HepG2 (cell line): ENCODE measurements around the gene GGA3. TPM values are rescaled to one million over a fixed set of nuclear protein-coding genes. Genes with fewer than 3 reads are reported as not detected.

ENCODE experiments used
- IRX3 ChIP-seq: sonication (generic); formaldehyde crosslinking; IDR thresholded peaks from 2 replicates; pipeline ENCODE4 v1.8.1; 2023; ENCODE audit warnings: mild to moderate bottlenecking, low read depth, missing genetic modification reagents, borderline replicate concordance
- NCOA5 ChIP-seq: sonication (generic); formaldehyde crosslinking; IDR thresholded peaks from 2 replicates; pipeline ENCODE4 v1.4.0; 2020; ENCODE audit warnings: missing genetic modification reagents
- NFE2L1 ChIP-seq: sonication (generic); formaldehyde crosslinking; IDR thresholded peaks from 2 replicates; pipeline ENCODE4 v1.4.0; 2020; ENCODE audit warnings: missing genetic modification reagents, mild to moderate bottlenecking, borderline replicate concordance
- PAXIP1 ChIP-seq: sonication (generic); formaldehyde crosslinking; conservative IDR thresholded peaks from 2 replicates; pipeline ENCODE4 v1.4.0; 2020; ENCODE audit warnings: mild to moderate bottlenecking, missing genetic modification reagents, moderate library complexity
- SOX5 ChIP-seq: IDR thresholded peaks from 2 replicates; pipeline ENCODE4 v1.6.1; 2016; ENCODE audit warnings: borderline replicate concordance
- ZBTB10 ChIP-seq: sonication (generic); formaldehyde crosslinking; IDR thresholded peaks from 2 replicates; pipeline ENCODE4 v1.4.0; 2020; ENCODE audit warnings: missing genetic modification reagents, borderline replicate concordance
- ZBTB42 ChIP-seq: sonication (generic); formaldehyde crosslinking; IDR thresholded peaks from 2 replicates; pipeline ENCODE4 v1.5.0; 2020; ENCODE audit warnings: mild to moderate bottlenecking, missing genetic modification reagents
- ZNF557 ChIP-seq: sonication (generic); formaldehyde crosslinking; IDR thresholded peaks from 2 replicates; pipeline ENCODE4 v1.4.0; 2020; ENCODE audit warnings: missing genetic modification reagents
- ZNF746 ChIP-seq: sonication (generic); formaldehyde crosslinking; IDR thresholded peaks from 2 replicates; pipeline ENCODE4 v1.8.0; 2022; ENCODE audit warnings: mild to moderate bottlenecking, missing genetic modification reagents
- ZUFSP ChIP-seq: sonication (generic); formaldehyde crosslinking; IDR thresholded peaks from 2 replicates; pipeline ENCODE4 v1.9.0; 2021; ENCODE audit warnings: missing genetic modification reagents, mild to moderate bottlenecking, borderline replicate concordance
- polyA plus RNA-seq, 8 experiments: library from polyadenylated mRNA; depleted of rRNA in 3 of 8; stranded (reverse) in 7 of 8; unstranded in 1 of 8; fragments of >200 nt; fragmentation: Illumina TruSeq in 4 of 8; extraction: Trizol in 4 of 8; gene quantifications; 2 replicates each; pipeline versions ENCODE4 v1.2.1 to v1.2.3, GENCODE V29; 2011 to 2016; ENCODE audit warnings: low read depth in 4 of 8, missing spikeins in 1 of 8, mixed read lengths in 1 of 8; ENCODE audit not compliant: insufficient read depth in 1 of 8
- total RNA-seq, 5 experiments: library from RNA; depleted of rRNA; stranded (reverse); fragments of >200 nt; fragmentation: Illumina TruSeq; extraction: Trizol; gene quantifications; 2 replicates each; pipeline ENCODE4 v1.2.3, GENCODE V29; 2016; ENCODE audit warnings: low read depth in 1 of 5
- TF ChIP-seq, protein P1 (sequence below): sonication (generic); formaldehyde crosslinking; IDR thresholded peaks from 2 replicates; pipeline ENCODE4 v1.9.0; 2021; ENCODE audit warnings: missing genetic modification reagents, mild to moderate bottlenecking, borderline replicate concordance
- TF ChIP-seq, protein P2 (sequence below): sonication (generic); formaldehyde crosslinking; IDR thresholded peaks from 2 replicates; pipeline ENCODE4 v1.4.0; 2020; ENCODE audit warnings: mild to moderate bottlenecking, missing genetic modification reagents
- TF ChIP-seq, protein P3 (sequence below): sonication (generic); formaldehyde crosslinking; IDR thresholded peaks from 2 replicates; pipeline ENCODE4 v1.8.0; 2022; ENCODE audit warnings: mild to moderate bottlenecking, missing genetic modification reagents

GGA3 gene
- total and polyA plus RNA-seq, 2 of the 13 experiments (the other 11 are each of a cell fraction or from before 2014, with no cell fraction given): 28.4 to 43.7 TPM

DNA sequence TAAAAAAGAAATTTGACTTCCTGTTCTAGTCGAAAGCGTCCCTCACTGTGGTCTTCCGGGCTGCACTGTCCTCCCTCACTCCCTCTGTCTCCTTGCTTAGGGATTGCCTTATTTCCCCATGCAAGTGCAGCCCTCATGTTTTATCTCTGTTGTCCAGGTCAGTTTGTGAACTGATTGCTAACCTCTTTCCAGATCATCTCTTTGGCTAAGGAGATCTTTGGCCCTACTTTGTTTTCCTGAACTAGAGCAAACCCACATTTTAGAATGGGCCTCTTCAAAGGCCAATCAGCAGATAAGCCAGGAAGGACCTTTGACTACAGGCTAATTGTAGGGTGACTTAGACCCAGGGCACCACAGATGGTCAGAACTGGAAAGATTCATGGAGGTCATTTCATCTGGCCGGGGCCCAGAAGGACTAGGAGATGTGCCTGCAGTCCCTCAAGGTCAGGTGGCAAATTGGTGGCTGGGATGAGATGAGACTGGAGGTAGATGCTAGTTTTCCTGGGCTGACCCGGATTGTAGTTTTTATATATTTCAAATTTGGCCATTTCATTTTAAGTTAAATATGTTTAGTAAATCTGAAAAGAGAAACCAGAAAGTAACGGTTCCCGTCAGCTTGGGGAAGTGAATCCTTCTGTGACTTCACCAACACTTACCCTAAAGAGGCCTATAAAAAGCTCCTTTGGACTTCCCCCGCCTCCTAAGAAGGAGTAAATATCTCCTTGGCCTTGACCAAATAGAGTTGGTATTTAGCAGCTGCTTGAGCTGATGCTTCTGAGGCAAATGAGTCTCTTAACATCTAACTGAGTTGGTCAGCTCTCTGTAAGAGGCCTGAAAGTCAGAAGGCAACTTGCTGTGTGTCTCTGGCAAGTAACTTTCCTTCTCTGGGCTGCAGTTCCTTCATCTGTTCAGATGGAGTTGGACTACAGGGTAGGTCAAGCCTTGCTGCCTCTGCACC is 34.1 kb upstream of the GGA3 start (continued):
- peak; percentile 58 for TF ChIP-seq ZNF746 (CRISPR knock-in tag)
- TF ChIP-seq IRX3 (CRISPR knock-in tag): no peak
- no peak for TF ChIP-seq NFE2L1
- no peak for TF ChIP-seq ZBTB10 (CRISPR knock-in tag)
- TF ChIP-seq PAXIP1 (CRISPR knock-in tag): peak; percentile 99
- TF ChIP-seq, protein P1, sequence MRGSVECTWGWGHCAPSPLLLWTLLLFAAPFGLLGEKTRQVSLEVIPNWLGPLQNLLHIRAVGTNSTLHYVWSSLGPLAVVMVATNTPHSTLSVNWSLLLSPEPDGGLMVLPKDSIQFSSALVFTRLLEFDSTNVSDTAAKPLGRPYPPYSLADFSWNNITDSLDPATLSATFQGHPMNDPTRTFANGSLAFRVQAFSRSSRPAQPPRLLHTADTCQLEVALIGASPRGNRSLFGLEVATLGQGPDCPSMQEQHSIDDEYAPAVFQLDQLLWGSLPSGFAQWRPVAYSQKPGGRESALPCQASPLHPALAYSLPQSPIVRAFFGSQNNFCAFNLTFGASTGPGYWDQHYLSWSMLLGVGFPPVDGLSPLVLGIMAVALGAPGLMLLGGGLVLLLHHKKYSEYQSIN (CRISPR knock-in tag): no peak
- no peak for TF ChIP-seq ZBTB42 (CRISPR knock-in tag)
- peak; percentile 77; the same call in 1 of the 2 replicates for TF ChIP-seq ZNF557 (CRISPR knock-in tag)
- peak; percentile 89 for TF ChIP-seq SOX5 (CRISPR knock-in tag)
- TF ChIP-seq, protein P2, sequence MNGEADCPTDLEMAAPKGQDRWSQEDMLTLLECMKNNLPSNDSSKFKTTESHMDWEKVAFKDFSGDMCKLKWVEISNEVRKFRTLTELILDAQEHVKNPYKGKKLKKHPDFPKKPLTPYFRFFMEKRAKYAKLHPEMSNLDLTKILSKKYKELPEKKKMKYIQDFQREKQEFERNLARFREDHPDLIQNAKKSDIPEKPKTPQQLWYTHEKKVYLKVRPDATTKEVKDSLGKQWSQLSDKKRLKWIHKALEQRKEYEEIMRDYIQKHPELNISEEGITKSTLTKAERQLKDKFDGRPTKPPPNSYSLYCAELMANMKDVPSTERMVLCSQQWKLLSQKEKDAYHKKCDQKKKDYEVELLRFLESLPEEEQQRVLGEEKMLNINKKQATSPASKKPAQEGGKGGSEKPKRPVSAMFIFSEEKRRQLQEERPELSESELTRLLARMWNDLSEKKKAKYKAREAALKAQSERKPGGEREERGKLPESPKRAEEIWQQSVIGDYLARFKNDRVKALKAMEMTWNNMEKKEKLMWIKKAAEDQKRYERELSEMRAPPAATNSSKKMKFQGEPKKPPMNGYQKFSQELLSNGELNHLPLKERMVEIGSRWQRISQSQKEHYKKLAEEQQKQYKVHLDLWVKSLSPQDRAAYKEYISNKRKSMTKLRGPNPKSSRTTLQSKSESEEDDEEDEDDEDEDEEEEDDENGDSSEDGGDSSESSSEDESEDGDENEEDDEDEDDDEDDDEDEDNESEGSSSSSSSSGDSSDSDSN (CRISPR knock-in tag): 0 out of 2 replicates have a peak, but pooled peaks have one; percentile 35
- TF ChIP-seq, protein P3, sequence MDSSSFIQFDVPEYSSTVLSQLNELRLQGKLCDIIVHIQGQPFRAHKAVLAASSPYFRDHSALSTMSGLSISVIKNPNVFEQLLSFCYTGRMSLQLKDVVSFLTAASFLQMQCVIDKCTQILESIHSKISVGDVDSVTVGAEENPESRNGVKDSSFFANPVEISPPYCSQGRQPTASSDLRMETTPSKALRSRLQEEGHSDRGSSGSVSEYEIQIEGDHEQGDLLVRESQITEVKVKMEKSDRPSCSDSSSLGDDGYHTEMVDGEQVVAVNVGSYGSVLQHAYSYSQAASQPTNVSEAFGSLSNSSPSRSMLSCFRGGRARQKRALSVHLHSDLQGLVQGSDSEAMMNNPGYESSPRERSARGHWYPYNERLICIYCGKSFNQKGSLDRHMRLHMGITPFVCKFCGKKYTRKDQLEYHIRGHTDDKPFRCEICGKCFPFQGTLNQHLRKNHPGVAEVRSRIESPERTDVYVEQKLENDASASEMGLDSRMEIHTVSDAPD (CRISPR knock-in tag): peak; percentile 76; the same call in 1 of the 2 replicates
- TF ChIP-seq ZUFSP (CRISPR knock-in tag): no peak
- TF ChIP-seq NCOA5: no peak
